ENCODE measurements around the gene A2M. TPM values are rescaled to one million over a fixed set of nuclear protein-coding genes. Genes with fewer than 3 reads are reported as not detected.

The A2M gene
- total and polyA plus RNA-seq, 2 of the 13 experiments (the other 11 are each of a cell fraction or from before 2014, with no cell fraction given), result 2,807 to 6,551 TPM

GRCh38 chr12:9064201-9064814 is 51.4 kb downstream of the A2M start (continued):
- no peak for TF ChIP-seq DDIT3 (CRISPR knock-in tag; IDR thresholded peaks at IDR 0.05)
- no peak for TF ChIP-seq ZNF839 (CRISPR knock-in tag; IDR thresholded peaks at IDR 0.05; ENCODE audit: borderline replicate concordance)
- TF ChIP-seq ZNF383 (CRISPR knock-in tag; IDR thresholded peaks at IDR 0.05; ENCODE audit: borderline replicate concordance), result no peak
- TF ChIP-seq NPAS2 (CRISPR knock-in tag; IDR thresholded peaks at IDR 0.05; ENCODE audit: borderline replicate concordance), result no peak
- TF ChIP-seq ZNF230 (CRISPR knock-in tag; IDR thresholded peaks at IDR 0.05), result 0 out of 2 replicates have a peak, but pooled peaks have one; percentile 20
- TF ChIP-seq ZNF235 (CRISPR knock-in tag; IDR thresholded peaks at IDR 0.05; ENCODE audit: borderline replicate concordance), result peak; percentile 51; the same call in 1 of the 2 replicates
- peak; percentile 42; the same call in 1 of the 2 replicates for TF ChIP-seq ZNF503 (CRISPR knock-in tag; IDR thresholded peaks at IDR 0.05)
- no peak for TF ChIP-seq CEBPB (IDR thresholded peaks at IDR 0.05; ENCODE audit: borderline replicate concordance, low read depth, low read length)
- TF ChIP-seq REL (CRISPR knock-in tag; conservative IDR thresholded peaks at IDR 0.05), result no peak; the same call in 1 of the 2 replicates
- TF ChIP-seq ELF4 (CRISPR knock-in tag; IDR thresholded peaks at IDR 0.05; ENCODE audit: borderline replicate concordance), result 0 out of 2 replicates have a peak, but pooled peaks have one; percentile 40
- TF ChIP-seq ARNT (IDR thresholded peaks at IDR 0.05), result no peak
- TF ChIP-seq TOE1 (CRISPR knock-in tag; IDR thresholded peaks at IDR 0.05), result no peak
- no peak; the same call in 1 of the 2 replicates for TF ChIP-seq ZNF225 (CRISPR knock-in tag; IDR thresholded peaks at IDR 0.05)
- TF ChIP-seq ARID5B (CRISPR knock-in tag; IDR thresholded peaks at IDR 0.05), result no peak; the same call in 1 of the 2 replicates
- no peak for TF ChIP-seq HMGXB3 (CRISPR knock-in tag; IDR thresholded peaks at IDR 0.05; ENCODE audit: borderline replicate concordance)
- TF ChIP-seq DR1 (CRISPR knock-in tag; IDR thresholded peaks at IDR 0.05), result no peak; the same call in 1 of the 2 replicates
- TF ChIP-seq AKAP8 (CRISPR knock-in tag; IDR thresholded peaks at IDR 0.05), result no peak; the same call in none of the 2 replicates
- no peak; the same call in 1 of the 2 replicates for TF ChIP-seq ETV5 (CRISPR knock-in tag; IDR thresholded peaks at IDR 0.05; ENCODE audit: borderline replicate concordance)
- TF ChIP-seq ZNF580 (CRISPR knock-in tag; IDR thresholded peaks at IDR 0.05; ENCODE audit: borderline replicate concordance, low read depth), result no peak

Data from HepG2 (cell line).